ENCODE data around the gene OR4N5. TPM values are rescaled to one million over a fixed set of nuclear protein-coding genes. Genes with fewer than 3 reads are reported as not detected.
A peak's percentile ranks its signal among the peaks of the same experiment; 100 is the strongest.

OR4N5 gene
- total RNA-seq, 1 experiment from 2014 or later: not detected

GRCh38 chr14:20179880-20180279 lies 41.3 kb downstream of the OR4N5 start:
- no TSS peak for BruUV-seq (replicated peaks)
- Histone ChIP-seq H4K20me1 (ENCODE audit: low read length) (no peaks in the 10 kb centered on the region), H3K36me3 (ENCODE audit: low read depth, low read length) (no peaks in the 10 kb centered on the region), H3K27me3 (ENCODE audit: low read length) (peaks cover 7% of the 10 kb centered on the region; the same call in 1 of the 2 replicates), H3K9me2 (replicated peaks; ENCODE audit: low read length) (no peaks in the 10 kb centered on the region), H3K79me2 (ENCODE audit: low read length) (no peaks in the 10 kb centered on the region), H3K4me2 (ENCODE audit: low read length) (no peak overlapping the region), H3F3A (ENCODE audit: low read length, unreplicated experiment) (no peaks in the 10 kb centered on the region), H3K9ac (ENCODE audit: low read length) (no peak overlapping the region), H2AFZ (ENCODE audit: low read length) (no peak overlapping the region), H3K9me3 (ENCODE audit: low read length) (no peaks in the 10 kb centered on the region), H3K27ac (ENCODE audit: low read length) (no peak overlapping the region), H3K4me1 (ENCODE audit: insufficient read depth, low read length) (no peaks in the 10 kb centered on the region), H3K4me3 (ENCODE audit: low read length) (no peak overlapping the region)
- TF ChIP-seq EZH2 (IDR thresholded peaks at IDR 0.05; ENCODE audit: low read length, unreplicated experiment) (no peak), EZH2phosphoT487 (IDR thresholded peaks at IDR 0.05; ENCODE audit: borderline replicate concordance, low read length) (no peak), CTCF (conservative IDR thresholded peaks at IDR 0.05; ENCODE audit: low read depth, low read length) (no peak)
- POLR2A ChIA-PET (ENCODE audit: unreplicated experiment): no interaction called here
- CTCF ChIA-PET: no interaction called here
- intact Hi-C loops (cut with micrococcal nuclease): no loop called here
- DNase-seq: no peak
- no peak for ATAC-seq

- no peak for TF ChIP-seq EZH2 (IDR thresholded peaks at IDR 0.05; ENCODE audit: low read length, unreplicated experiment)
- TF ChIP-seq EZH2phosphoT487 (IDR thresholded peaks at IDR 0.05; ENCODE audit: borderline replicate concordance, low read length): no peak
- no peak for TF ChIP-seq CTCF (conservative IDR thresholded peaks at IDR 0.05; ENCODE audit: low read depth, low read length)
- intact Hi-C loops (cut with micrococcal nuclease): no loop called here
- no peaks in the 10 kb centered on the region for H3K9me3 ChIP-seq (ENCODE audit: low read length)
- POLR2A ChIA-PET (ENCODE audit: unreplicated experiment): no interaction called here
- CTCF ChIA-PET: no interaction called here
- H3K4me2 ChIP-seq (ENCODE audit: low read length): no peak overlapping the region
- H2AFZ ChIP-seq (ENCODE audit: low read length): no peak overlapping the region
- H3K4me1 ChIP-seq (ENCODE audit: insufficient read depth, low read length): no peaks in the 10 kb centered on the region
- ATAC-seq: no peak
- H3K79me2 ChIP-seq (ENCODE audit: low read length): no peaks in the 10 kb centered on the region
- no TSS peak for BruUV-seq (replicated peaks)
- H3K36me3 ChIP-seq (ENCODE audit: low read depth, low read length): no peaks in the 10 kb centered on the region
- H4K20me1 ChIP-seq (ENCODE audit: low read length): no peaks in the 10 kb centered on the region
- DNase-seq: peak; percentile 21
- H3K9ac ChIP-seq (ENCODE audit: low read length): no peak overlapping the region
- no peak overlapping the region for H3K27ac ChIP-seq (ENCODE audit: low read length)
- H3K4me3 ChIP-seq (ENCODE audit: low read length): no peak overlapping the region
- H3K27me3 ChIP-seq (ENCODE audit: low read length): peaks cover 7% of the 10 kb centered on the region; the same call in 1 of the 2 replicates
- H3K9me2 ChIP-seq (replicated peaks; ENCODE audit: low read length): no peaks in the 10 kb centered on the region
- no peaks in the 10 kb centered on the region for H3F3A ChIP-seq (ENCODE audit: low read length, unreplicated experiment)
These were observed 41.9 kb downstream of the OR4N5 start for GRCh38 chr14:20180486-20180885.

GRCh38 chr14:20184181-20184580 lies 45.6 kb downstream of the OR4N5 start:
- intact Hi-C loops (cut with micrococcal nuclease): no loop called here
- H3K4me2 ChIP-seq (ENCODE audit: low read length): no peak overlapping the region
- H3K27ac ChIP-seq (ENCODE audit: low read length): no peak overlapping the region
- no peaks in the 10 kb centered on the region for H3F3A ChIP-seq (ENCODE audit: low read length, unreplicated experiment)
- POLR2A ChIA-PET (ENCODE audit: unreplicated experiment): no interaction called here
- H3K9ac ChIP-seq (ENCODE audit: low read length): no peak overlapping the region
- no peak overlapping the region for H3K4me3 ChIP-seq (ENCODE audit: low read length)
- ATAC-seq (no peak), DNase-seq (no peak)
- H2AFZ ChIP-seq (ENCODE audit: low read length): no peak overlapping the region
- H3K4me1 ChIP-seq (ENCODE audit: insufficient read depth, low read length): no peaks in the 10 kb centered on the region
- no peaks in the 10 kb centered on the region for H3K79me2 ChIP-seq (ENCODE audit: low read length)
- BruUV-seq (replicated peaks): no TSS peak
- no peaks in the 10 kb centered on the region for H3K36me3 ChIP-seq (ENCODE audit: low read depth, low read length)
- H3K27me3 ChIP-seq (ENCODE audit: low read length): no peaks in the 10 kb centered on the region; the same call in 1 of the 2 replicates
- no peaks in the 10 kb centered on the region for H4K20me1 ChIP-seq (ENCODE audit: low read length)
- TF ChIP-seq EZH2phosphoT487 (IDR thresholded peaks at IDR 0.05; ENCODE audit: borderline replicate concordance, low read length) (no peak), CTCF (conservative IDR thresholded peaks at IDR 0.05; ENCODE audit: low read depth, low read length) (no peak), EZH2 (IDR thresholded peaks at IDR 0.05; ENCODE audit: low read length, unreplicated experiment) (no peak)
- H3K9me2 ChIP-seq (replicated peaks; ENCODE audit: low read length): no peaks in the 10 kb centered on the region
- CTCF ChIA-PET: no interaction called here
- H3K9me3 ChIP-seq (ENCODE audit: low read length): no peaks in the 10 kb centered on the region
